WI38 (cell line): Measurements from ENCODE around the gene ARHGAP12.

ENCODE experiments used
- H3K4me3 ChIP-seq: 2 replicates; pipeline ENCODE4 v1.5.1; 2011; ENCODE audit warnings: low read depth, mild to moderate bottlenecking, control low read depth, low read length
- TF ChIP-seq, protein P1 (sequence below): IDR thresholded peaks from 2 replicates; pipeline ENCODE4 v1.5.1; 2012; ENCODE audit warnings: low read depth, mild to moderate bottlenecking, control low read depth, low read length

ARHGAP12 gene

DNA sequence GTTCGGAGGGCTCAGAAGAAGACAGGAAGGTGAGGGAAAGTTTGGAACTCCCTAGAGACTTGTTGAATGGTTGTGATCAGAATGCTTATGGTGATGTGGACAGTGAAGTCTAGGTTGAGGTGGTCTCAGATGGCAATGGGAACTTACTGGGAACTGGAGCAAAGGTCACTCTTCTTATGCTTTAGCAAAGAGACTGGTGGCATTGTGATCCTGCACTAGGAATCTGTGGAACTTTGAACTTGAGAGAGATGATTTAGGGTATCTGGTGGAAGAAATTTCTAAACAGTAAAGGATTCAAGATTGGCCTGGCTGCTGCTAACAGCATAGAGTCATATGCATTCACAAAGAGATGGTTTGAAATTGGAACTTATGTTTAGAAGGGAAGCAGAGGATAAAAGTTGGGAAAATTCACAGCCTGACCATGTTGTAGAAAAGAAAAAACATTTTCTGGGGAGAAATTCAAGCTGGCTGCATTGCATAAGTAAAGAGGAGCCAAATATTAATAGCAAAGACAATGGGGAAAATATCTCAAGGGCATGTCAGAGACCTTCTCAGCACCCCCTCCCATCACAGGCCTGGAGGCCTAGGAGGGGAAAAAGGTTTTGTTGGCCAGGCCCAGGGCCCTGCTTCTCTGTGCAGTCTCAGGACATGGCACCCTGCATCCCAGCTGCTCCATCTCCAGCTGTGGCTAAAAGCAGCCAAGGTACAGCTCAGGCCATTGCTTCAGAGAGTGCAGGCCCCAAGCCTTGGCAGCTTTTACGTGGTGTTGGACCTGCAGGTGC is 26.0 kb upstream of the ARHGAP12 start:
- TF ChIP-seq, protein P1, sequence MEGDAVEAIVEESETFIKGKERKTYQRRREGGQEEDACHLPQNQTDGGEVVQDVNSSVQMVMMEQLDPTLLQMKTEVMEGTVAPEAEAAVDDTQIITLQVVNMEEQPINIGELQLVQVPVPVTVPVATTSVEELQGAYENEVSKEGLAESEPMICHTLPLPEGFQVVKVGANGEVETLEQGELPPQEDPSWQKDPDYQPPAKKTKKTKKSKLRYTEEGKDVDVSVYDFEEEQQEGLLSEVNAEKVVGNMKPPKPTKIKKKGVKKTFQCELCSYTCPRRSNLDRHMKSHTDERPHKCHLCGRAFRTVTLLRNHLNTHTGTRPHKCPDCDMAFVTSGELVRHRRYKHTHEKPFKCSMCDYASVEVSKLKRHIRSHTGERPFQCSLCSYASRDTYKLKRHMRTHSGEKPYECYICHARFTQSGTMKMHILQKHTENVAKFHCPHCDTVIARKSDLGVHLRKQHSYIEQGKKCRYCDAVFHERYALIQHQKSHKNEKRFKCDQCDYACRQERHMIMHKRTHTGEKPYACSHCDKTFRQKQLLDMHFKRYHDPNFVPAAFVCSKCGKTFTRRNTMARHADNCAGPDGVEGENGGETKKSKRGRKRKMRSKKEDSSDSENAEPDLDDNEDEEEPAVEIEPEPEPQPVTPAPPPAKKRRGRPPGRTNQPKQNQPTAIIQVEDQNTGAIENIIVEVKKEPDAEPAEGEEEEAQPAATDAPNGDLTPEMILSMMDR = no peak
- H3K4me3 ChIP-seq = no peak overlapping the region

DNA sequence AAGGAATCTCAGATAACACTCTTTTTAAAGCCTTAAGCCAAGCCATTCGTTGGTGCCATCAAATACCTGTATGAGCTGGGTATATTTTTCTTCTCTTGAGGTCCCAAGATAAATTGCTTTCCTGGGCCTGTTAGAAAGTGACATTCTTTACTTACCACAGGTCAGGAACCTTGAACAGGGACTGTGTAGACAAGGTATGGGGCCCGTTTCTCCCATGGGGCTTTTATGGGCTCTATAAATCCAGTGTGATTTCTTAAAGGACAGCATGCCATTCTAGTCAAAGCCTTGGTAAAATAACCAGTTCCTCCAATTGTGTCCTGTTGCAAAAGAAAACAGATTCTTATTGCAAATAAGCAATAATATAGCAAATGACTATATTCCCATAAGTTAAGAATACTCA is 24.8 kb upstream of the ARHGAP12 start:
- TF ChIP-seq, protein P1 = no peak
- H3K4me3 ChIP-seq = no peak overlapping the region

DNA sequence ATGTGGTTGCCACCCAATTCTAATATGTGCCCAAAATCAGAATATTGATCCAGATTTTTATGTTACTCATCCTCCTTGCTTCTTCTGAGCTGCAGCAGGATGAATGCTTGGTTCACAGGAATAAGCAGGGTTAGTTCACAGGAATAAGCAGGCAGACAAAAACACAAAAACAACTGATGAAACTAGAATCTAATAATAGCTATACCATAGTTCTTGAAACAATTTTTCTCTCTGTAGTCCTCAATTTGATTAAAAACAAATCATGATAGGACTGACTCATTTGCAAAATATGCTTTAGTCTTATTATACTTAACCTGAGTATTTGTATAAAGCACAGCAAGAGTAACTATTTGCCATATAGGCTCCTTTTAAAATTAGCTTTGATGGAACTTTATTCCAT is 24.4 kb upstream of the ARHGAP12 start:
- no peak overlapping the region for H3K4me3 ChIP-seq
- TF ChIP-seq, protein P1 = no peak

DNA sequence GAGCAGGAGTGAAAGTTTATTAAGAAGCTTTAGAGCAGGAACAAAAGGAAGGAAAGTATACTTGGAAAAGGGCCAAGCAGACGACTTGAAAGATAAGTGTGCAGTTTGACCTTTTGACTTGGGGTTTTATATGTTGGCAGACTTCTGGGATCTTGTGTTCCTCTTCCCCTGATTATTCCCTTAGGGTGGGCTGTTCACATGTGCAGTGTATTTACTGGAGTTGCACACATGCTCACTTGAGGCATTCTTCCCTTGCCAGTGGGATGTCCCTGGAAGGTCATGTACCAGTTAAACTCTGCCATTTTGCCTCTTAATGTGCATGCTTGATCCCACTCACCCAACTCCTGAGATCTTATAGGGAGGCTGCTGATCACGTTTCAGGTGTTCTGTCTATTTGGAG is 23.4 kb upstream of the ARHGAP12 start:
- H3K4me3 ChIP-seq = no peak overlapping the region
- TF ChIP-seq, protein P1 = no peak

DNA sequence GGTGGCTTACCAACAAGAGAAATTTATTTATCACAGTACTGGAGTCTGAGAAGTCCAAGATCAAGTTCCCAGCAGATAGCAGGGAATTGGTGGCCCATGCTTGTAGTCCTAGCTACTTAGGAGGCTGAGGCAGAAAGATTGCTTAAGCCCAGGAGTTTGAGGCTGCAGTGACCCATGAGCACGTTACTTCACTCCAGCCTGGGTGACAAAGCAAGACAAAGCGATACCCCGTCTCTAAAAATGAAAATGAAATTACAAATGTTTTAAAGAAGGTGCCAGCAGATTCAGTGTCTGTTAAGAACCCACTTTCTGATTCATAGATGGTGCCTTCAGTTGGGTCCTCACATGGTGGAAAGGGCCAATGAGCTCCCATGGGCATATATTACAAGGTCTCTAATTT is 20.6 kb upstream of the ARHGAP12 start:
- TF ChIP-seq, protein P1 = no peak
- no peak overlapping the region for H3K4me3 ChIP-seq

DNA sequence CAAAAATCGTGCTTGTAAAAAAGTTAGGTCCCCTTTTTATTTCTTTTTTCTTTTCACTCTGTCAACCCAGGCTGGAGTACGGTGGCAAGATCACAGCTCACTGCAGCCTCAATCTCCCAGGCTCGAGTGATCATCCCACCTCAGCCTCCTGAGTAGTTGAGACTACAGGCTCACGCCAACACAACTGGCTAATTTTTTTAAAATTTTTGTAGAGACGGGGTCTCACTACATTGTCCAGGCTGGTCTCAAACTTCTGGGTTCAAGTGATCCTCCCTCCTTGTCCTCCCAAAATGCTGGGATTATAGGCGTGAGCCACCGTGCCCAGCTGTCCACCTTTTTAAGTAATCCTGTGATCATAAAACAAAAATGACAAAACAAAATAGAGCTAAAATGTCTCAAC is 19.4 kb upstream of the ARHGAP12 start:
- H3K4me3 ChIP-seq = peak overlapping the region; percentile 7; the same call in 1 of the 2 replicates
- TF ChIP-seq, protein P1 = no peak

DNA sequence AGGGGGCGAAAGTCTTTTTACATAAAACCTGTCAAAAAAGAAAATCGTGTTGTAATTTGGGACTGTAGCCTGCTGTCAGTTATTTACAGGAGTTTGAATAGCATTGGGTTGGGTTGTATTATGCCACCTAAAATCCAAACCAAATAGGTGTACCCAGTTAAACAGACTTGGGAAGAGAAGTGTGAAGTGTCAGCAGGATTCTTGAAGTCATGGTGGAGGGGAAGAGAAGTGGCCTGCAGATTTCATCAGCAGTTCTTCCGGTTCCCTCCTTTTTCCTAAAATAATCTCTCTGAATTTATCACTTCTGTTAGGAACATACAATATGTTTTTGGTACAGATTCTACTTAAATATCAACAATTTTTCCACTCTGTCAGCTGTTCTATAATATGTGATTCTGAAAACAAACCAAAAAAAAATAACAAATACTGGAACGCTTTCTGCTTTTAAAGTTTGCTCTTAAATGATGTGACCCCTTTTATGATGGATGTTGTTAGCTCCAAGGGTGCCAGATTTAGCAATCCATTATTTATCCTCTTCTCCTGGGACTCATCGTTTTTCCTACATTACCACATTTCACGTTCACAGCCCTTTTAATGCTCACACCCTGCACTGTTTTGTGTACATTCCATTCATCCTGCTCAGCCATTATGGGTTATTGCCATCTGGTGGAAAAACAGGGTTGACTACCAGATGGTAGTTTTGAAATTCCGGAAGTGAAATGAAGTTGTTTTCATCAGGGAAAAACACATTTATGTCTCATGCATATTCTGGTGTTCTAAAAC is 18.7 kb upstream of the ARHGAP12 start:
- peak overlapping the region; percentile 7; the same call in 1 of the 2 replicates for H3K4me3 ChIP-seq
- TF ChIP-seq, protein P1 = no peak
